DMS53 treated with DMSO at 0.1 percent for 48 hours (cell line): ENCODE data around the gene GRID2.

ENCODE experiments used
- DNase-seq: peaks from one replicate; lab custom pipeline; 2025; ENCODE audit not compliant: unreplicated experiment; lab: John Stamatoyannopoulos, UW

GRID2 gene

DNA sequence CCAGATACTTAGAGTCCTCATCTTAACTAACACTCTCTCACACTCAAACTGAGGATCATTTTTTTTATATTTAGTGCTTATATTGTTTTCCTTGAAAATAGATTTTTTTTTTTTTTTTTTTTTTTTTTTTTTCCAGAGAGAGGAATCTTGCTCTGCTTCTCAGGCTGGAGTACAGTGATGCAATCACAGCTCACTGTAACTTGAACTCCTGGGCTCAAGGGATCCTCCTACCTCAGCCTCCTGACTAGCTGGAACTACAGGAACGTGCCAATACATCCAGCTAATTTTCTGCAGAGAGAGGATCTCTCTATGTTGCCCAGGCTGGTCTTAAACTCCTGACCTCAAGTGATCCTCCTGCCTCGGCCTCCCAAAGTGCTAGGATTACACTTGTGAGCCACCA lies 874.5 kb downstream of the GRID2 start:
- no peak for DNase-seq

DNA sequence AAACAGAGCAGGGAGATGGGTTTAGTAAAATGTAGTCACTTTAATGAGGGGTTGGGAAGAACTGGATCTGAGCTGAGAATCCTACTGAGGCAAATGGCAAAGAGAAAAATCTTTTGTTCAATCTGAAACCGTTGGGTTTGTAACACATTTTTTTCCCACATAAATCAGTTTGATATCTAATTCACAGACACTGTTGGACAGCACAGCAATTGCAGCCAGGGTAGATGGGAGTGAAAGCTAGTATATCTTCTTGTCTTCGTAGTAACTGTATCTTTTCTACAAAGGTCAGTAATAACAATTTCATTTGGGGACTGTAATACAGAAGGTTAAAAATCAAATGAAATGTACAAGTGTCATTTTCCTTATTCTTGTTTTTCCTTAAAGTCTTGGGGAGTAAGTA lies 875.3 kb downstream of the GRID2 start:
- no peak for DNase-seq

DNA sequence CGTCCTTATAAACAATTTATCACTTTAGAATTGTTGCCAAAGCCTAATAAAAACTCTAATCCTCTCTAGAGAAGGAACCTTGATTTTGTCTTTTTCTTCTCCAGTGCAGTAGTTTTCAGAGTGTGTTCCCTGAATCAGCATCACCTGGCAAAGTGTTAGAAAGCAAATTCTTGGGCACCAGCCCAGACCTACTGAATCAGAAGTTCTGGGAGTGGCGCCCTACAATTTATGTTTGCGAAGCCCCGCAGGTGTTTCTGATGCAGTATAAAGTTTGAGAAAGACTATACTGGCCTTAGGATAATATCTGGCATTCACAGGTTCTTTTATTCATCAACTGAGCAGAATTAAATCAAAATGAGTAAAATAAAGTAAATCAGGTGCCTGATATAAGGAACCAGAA lies 879.0 kb downstream of the GRID2 start:
- DNase-seq = no peak

DNA sequence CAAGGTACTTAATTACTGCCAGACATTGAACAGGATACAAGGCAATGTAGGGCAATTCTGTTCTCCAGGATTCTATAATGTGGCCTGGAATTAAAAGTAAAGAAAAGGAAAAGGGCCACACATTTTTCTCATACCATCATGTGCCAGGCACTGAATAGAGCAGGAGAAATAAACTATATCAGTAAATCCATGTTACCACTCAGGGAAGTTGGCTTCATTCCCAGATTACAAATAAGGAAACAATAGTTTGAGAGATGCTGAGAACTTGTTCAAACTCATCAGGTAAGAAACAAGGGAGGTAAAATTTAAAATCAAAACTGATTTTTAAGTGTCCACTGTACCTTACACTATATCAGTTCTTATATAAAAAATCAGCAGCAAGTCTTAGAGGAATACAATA lies 879.8 kb downstream of the GRID2 start:
- peak; percentile 39 for DNase-seq

DNA sequence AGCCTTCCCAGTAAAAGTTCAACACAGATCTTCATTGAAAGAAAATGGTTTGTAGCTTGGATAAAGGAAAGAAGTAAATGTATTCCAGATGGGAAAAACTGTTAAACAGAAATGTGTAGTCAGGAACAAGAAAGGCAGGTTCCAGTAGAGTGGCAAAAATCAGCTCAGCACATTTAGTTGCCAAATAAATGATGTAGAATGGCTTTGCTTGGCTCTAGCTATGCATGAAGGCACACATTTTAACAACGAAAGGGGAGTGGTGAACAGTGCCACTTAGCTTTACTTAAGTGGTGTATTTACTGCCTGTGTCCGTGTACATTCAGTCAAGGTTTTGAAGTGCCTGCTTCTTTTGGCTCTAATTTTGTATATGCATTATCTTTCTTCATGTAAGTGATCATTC lies 880.3 kb downstream of the GRID2 start:
- peak; percentile 76 for DNase-seq

DNA sequence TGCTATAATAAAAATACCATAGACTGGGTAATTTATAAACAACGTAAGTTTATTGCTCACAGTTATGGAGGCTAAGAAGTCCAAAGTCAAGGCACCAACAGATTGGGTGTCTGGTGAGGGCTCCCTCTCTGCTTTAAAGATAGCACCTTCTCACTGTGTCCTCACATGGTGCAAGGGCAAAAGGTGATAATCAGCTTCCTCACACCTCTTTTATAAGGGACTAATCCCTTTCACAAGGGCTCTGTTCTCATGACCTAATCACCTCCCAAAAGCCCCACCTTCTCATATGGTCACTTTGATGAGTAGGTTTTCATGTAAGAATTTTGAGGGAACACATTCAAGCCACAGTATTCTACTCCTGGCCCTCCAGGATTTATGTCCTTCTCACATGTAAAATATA lies 883.1 kb downstream of the GRID2 start:
- DNase-seq = no peak

DNA sequence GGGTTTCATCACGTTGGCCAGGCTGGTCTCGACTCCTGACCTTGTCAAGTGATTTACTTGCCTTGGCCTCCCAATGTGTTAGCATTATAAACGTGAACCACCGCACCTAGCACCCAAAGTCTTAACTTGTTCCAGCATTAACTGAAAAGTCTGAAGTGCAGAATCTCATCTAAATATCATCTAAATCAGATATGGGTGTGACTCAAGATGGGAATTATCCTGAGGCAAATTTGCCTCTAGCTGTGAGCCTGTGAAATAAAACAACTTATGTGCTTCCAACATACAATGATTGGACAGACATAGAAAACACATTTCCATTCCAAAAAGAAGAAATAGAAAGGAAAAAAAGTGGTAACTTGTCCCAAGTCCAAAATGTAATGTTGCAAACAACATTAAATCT lies 883.7 kb downstream of the GRID2 start:
- no peak for DNase-seq

DNA sequence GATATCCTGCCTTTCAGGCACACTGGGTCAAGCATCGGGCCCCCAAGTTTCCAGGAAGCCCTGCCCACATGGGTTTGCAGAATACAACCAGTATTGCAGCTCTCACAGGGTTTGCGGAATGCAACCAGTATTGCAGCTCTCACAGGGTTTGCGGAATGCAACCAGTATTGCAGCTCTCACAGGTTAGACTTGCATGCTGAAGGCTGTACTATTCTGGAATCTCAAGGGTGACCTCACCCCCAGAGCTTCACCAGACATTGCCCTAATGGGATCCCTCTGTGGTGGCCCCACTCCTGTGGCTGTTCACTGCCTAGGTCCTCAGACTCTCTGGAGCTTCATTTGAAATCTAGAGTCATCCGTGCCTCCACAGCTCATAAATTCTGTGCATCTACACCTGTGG lies 884.1 kb downstream of the GRID2 start:
- no peak for DNase-seq

DNA sequence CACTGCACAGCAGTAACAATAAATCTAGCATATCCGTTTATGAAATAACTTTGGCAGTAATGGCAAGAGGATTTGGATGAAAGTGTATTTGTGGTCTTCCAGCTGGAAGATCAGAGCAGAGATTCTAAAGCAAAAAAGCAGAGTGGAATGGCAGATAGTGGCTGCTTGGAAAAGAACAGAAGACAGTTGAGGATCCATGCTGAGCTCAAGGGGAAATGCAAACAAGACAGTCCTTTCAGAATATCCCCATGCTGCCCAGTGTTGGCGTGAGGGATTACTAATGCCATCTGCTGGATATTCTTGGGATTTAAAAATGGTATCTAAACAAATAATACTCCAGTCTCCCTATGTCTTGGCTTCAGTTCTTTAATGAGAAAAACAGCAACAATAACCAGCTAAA lies 895.7 kb downstream of the GRID2 start:
- peak; percentile 60 for DNase-seq

DNA sequence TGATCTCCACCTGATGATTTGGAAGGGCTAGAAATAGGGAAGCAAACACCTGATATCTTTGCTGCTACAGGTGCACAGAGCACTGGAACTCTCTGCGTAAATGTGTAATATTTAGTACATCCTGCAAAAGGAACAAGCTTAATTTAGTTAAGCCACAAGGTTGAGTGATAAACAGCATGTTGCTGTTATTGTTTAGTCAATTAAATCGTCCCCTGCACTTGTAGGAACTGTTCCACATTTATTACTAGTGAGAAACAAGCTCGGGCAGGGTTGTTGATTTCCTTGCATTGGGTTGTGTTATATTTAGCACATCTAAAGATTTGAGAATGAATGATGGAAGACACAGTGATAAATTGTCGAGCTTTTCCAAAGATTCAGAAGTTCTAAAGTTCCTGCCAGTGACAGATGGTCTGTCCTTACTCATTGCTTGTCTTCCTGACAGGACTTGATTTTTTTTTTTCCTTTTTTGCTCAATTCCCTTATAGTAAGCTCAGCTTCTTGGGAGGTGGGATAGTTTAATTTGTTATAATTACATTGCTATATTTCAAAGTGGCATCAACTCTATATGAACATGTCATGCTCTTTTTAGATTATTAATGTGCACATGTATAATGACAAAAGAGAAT lies 897.8 kb downstream of the GRID2 start:
- DNase-seq = no peak

DNA sequence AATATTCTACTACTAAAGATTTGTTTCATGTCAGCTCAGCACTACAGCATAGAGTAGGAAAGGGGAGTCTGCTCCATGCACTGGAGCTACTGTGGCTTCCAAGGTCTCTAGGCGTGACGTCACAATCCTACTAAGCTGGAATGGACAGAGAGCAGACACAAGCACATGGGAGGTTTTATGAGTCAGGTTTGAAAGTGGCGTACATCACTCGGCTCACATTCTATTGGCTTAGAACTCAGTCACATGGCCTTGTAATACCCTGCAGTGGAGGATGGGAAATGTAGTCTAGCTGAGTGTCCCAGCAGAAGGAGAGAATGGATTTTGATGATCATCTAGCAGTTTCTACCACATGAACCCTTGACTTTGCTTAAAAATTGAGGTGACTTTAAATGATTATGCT lies 899.9 kb downstream of the GRID2 start:
- DNase-seq = no peak

DNA sequence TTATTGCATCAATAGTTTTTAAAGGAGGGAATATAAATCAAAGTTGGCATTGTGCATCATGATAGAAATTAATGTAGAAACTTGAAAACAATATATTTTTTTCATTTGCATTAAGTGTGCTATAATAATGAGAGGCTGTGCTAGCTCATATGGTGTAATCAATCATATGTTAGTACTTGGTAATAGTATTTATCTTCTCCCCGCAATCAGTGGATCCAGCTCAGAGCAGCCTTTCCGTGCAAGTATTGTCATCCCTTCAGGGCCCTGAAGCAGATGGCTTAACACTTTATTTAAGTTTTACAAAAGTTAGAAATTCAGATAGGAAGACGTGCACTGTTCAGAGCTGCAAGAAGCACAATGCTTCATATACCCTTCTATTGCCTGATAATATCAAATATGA lies 908.5 kb downstream of the GRID2 start:
- no peak for DNase-seq

DNA sequence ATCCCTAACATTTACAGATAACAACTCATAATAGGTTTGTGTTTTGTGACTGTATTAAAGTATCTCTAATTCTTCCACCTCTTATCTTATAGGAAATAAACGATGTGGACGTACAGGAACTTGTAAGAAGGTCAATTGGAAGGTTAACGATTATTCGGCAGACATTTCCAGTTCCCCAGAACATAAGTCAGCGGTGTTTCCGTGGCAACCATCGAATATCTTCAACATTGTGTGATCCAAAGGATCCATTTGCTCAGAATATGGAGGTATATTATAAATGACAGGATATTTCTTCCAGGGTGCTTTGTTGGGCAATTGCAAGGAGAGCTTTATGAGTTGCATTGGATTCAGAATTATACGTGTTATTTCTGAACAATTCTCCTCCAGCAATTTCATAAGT lies 912.9 kb downstream of the GRID2 start:
- no peak for DNase-seq

DNA sequence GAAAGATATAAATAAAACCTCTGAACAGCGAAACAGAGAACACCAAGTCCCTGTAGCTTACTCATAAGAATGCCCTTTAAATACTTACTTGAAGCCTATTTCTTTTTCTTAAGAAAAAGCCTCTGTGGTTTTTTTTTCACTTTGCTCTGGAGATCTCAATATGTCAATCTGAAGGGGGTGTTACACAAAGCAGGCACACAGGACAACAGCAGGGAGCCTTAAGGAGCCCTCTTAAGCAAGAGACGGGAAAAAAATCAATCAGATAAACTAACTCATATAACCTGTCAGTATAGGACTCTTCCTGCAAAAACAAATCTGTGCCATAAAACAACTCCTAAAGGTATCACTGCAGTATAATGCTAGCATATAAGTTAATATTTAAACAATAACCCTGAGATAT lies 913.7 kb downstream of the GRID2 start:
- DNase-seq = no peak

DNA sequence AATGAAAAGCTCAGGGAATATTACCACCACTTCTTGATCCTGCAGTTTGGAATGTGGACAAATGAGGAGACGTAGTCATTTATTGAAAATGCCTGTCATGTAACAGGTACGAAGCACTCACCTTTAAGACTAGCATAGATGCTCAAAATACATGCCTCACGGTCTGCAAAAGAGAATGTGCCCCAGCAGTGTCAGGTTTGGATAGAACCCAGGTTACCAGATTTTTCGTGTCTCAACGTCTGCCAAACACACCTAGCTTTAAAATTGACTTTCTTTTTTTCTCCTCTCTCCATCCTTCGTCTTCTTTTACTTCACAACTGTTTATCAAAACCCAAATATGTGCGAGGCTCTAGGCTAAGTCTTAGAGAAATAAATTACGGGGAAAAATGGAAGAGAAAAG lies 918.0 kb downstream of the GRID2 start:
- DNase-seq = no peak

DNA sequence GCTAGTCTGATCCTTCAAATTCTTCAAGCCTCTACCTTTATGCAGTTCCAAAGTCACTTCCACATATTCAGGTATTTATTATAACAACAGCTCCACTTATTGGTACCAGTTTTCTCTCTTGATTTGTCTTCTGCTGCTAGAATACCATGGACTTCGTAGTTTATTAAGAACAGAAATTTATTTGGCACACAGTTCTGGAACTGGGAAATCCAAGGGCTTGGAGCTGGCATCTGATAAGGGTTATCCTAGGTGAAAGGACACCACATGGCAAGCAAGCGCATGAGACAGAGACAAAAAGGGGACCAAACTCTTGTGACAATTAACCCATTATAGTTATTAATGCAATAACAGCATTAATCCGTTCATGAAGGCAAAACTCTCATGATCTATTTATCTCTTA lies 924.3 kb downstream of the GRID2 start:
- no peak for DNase-seq

DNA sequence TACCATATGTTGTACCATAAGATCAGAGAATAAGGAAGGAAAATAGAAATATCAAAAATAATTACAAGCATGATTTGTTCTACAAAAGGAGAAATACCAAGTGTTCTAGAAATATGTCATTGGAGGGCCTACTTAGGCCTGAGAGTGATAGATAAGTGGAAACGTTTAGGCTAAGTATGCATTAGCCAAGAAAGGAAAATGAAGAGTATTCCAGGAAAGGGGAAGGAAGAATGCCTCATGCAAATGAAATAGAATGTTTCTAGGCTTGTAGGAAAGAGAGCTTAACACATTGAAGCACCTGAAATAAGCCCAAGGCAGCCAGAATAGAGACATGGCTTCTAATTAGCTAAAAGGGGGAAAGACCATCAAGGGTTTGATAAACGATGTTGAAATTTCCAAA lies 929.1 kb downstream of the GRID2 start:
- no peak for DNase-seq

DNA sequence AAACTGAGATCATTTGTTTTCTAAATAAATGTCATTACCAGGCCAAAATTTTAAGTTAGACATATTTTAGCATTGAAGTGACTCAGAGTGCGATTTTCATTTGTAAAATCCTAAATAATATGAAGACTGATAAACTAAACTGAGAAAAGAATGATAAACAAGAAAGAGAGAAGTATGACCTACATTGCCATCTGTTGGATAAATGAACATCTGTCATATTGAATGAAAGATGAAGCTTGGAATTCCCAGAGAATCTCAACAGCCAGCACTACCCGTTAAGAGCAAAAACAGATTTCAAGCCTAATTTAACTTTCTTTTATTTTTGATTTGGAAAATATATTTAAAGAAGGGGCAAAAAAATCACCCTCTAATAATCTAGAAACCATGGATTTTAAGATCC lies 933.8 kb downstream of the GRID2 start:
- no peak for DNase-seq

DNA sequence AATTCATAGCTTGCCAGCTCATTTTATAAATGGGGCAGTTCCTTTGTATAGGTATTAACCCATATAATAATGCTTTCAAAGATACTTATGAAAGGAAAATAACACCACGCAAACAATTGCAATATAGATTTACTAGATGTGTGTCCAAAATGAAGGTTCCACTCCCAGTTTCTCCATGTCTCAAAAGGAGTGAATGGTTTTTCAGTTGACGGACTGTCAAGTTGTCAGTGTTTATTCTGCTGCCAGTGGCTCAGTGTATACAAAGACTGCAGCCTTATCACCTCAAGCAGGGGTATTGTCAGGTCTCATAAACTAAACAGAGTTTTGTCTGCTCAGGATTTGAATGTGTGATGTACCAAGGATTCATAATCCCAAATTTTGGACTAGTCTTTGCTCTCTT lies 939.5 kb downstream of the GRID2 start:
- DNase-seq = no peak

DNA sequence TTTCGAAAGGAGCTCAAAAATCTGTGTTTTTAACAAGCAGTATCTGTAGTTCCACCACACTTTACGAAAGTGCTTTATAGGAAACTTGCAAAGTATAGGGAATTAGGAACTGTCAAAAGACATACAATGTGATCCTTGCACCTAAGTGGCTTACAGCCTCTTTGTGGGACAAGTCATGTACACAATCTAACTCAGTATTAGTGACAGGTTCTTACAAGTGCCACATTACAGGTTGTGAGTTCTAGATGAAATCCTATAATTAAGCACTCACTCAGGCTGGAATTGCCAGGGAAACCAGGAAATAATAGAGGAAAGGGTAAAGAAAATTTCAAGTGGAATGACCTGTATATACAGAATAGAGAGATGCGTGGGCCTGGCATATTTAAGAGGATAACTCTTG lies 957.4 kb downstream of the GRID2 start:
- DNase-seq = no peak

DNA sequence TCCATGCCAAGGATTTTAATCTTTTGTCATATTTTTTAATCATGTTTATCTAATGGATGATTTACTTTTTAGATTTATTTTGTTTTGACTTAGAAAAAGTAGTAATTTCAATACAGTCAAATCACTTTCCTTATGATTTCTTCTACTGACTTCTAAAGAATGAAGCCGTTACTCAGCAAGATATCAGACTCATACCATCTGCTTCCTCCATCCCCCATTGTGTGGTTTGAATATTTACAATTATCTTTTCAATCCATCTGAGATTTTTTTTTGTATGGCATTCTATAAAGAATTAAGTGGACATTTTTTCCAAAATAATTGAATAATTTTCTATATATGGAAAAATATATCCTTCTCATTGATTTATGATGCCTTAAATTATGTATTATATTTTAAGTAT lies 959.4 kb downstream of the GRID2 start:
- no peak for DNase-seq

DNA sequence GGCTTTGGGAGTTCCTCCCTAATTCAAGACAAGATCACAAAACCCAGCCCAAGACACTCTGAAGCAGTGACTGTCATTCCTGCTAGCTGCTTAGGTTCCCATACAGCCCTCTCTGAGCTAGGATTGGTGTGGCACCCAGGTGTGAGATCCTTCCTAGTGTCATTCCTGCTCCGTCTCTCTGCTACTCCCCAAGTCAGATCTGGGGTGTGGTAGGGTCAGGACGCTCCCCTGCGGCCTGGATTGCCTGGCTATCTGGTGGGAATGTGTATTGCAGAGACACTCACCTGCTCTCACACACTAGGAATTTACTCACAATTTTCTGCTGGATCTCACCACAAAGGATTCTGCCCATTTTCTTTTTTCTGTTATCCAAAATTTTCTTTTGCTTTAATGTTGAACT lies 964.0 kb downstream of the GRID2 start:
- no peak for DNase-seq

DNA sequence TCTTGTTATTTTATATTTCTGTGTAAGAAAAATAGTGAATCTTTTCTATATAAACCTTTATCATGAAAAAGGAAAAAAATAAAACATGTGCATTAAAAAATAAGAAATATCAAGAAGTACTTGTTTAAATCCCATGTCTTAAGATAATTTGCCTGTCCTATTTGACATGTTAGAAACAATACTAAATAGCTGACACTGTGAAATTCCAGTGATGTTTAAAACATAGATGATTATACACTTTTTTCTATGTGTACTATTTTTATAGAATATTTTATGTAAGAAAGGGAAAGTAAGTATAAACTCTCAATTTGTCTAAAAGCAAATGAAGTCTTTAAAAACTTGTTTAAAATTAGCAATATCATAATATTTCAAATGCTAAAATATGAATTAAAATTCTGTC lies 981.6 kb downstream of the GRID2 start:
- no peak for DNase-seq

DNA sequence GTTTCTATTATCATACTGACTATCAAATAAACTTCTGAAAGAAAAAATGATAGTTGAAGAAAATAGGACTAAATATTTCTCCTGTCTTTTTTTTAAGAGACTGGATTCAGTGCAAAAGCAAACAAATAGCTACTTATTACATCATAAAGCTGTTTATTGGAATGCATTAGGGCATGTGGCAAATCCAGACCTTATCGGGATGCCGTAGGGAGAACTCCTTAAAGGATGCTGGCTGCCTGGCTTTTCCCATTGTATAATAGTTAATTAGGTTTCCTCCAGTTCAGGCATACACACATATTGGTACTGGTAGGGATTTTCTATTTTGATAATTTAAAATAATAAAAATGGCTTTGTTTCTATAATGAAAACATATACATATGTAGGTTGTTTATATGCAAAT lies 985.5 kb downstream of the GRID2 start:
- DNase-seq = no peak
